GM23338 (cell line): ENCODE measurements around the gene UBN1. TPM values are rescaled to one million over a fixed set of nuclear protein-coding genes. Genes with fewer than 3 reads are reported as not detected.

Experiments used
- ATAC-seq: fragments of 200-7000 bp; cut with Tn5 transposase; 3 replicates; pipeline ENCODE4 v1.9.1; 2020
- DNase-seq: peaks from one replicate; pipeline ENCODE4 v3.0.0-alpha.2; 2015; ENCODE audit warnings: low spot score
- H2AFZ ChIP-seq: fragments of 200-600 bp; sonication (generic); 2 replicates; pipeline ENCODE4 v1.8.0; 2016; ENCODE audit warnings: antibody characterized with exemption, mild to moderate bottlenecking, moderate library complexity
- H3F3A ChIP-seq: fragments of 200-600 bp; sonication (generic); replicated peaks from 2 replicates; pipeline ENCODE4 v1.8.0; 2017; ENCODE audit warnings: antibody characterized with exemption, mixed run types, low read depth
- H3K27ac ChIP-seq: fragments of 200-600 bp; sonication (generic); 2 replicates; pipeline ENCODE4 v1.6.1; 2016; ENCODE audit warnings: low read depth
- H3K27me3 ChIP-seq: fragments of 200-600 bp; sonication (generic); 2 replicates; pipeline ENCODE4 v1.8.0; 2016; ENCODE audit warnings: mild to moderate bottlenecking, mixed run types, moderate library complexity; ENCODE audit not compliant: insufficient read depth
- H3K36me3 ChIP-seq: fragments of 200-600 bp; sonication (generic); 2 replicates; pipeline ENCODE4 v1.8.0; 2016; ENCODE audit warnings: mild to moderate bottlenecking; ENCODE audit not compliant: insufficient read depth
- H3K4me1 ChIP-seq: fragments of 200-600 bp; sonication (generic); 2 replicates; pipeline ENCODE4 v1.8.0; 2016; ENCODE audit warnings: mild to moderate bottlenecking, moderate library complexity; ENCODE audit not compliant: insufficient read depth
- H3K4me2 ChIP-seq: fragments of 200-600 bp; sonication (generic); 2 replicates; pipeline ENCODE4 v1.7.1; 2017; ENCODE audit warnings: mixed run types
- H3K4me3 ChIP-seq: fragments of 200-600 bp; sonication (generic); 2 replicates; pipeline ENCODE4 v1.6.1; 2016; ENCODE audit warnings: mixed run types
- H3K79me2 ChIP-seq: fragments of 200-600 bp; sonication (generic); replicated peaks from 2 replicates; pipeline ENCODE4 v1.8.0; 2017; ENCODE audit warnings: mild to moderate bottlenecking; ENCODE audit not compliant: insufficient read depth
- H3K9me2 ChIP-seq: fragments of 200-600 bp; sonication (generic); 2 replicates; pipeline ENCODE4 v1.8.0; 2017; ENCODE audit not compliant: insufficient read depth
- H4K20me1 ChIP-seq: fragments of 200-600 bp; sonication (generic); replicated peaks from 2 replicates; pipeline ENCODE4 v1.8.0; 2017; ENCODE audit warnings: mild to moderate bottlenecking; ENCODE audit not compliant: insufficient read depth
- H3K27ac Mint-ChIP-seq: 2 replicates; pipeline ENCODE4 v1.8.0; 2020; ENCODE audit warnings: inconsistent platforms, mild to moderate bottlenecking, moderate library complexity, mixed read lengths
- H3K27me3 Mint-ChIP-seq: 3 replicates; pipeline ENCODE4 v1.8.0; 2022; ENCODE audit warnings: low read depth, mild to moderate bottlenecking, moderate library complexity, mixed read lengths, inconsistent platforms; ENCODE audit not compliant: insufficient read depth, poor library complexity
- H3K36me3 Mint-ChIP-seq: 3 replicates; pipeline ENCODE4 v1.8.0; 2021; ENCODE audit warnings: low read depth, mild to moderate bottlenecking, inconsistent platforms, moderate library complexity, mixed read lengths
- H3K4me1 Mint-ChIP-seq: 3 replicates; pipeline ENCODE4 v1.8.0; 2020; ENCODE audit warnings: mild to moderate bottlenecking, inconsistent platforms, mixed read lengths
- H3K4me3 Mint-ChIP-seq: 3 replicates; pipeline ENCODE4 v1.8.0; 2021; ENCODE audit warnings: moderate library complexity, mild to moderate bottlenecking, inconsistent platforms, mixed read lengths
- H3K9me3 Mint-ChIP-seq: 3 replicates; pipeline ENCODE4 v1.8.0; 2020; ENCODE audit warnings: moderate library complexity, mild to moderate bottlenecking, inconsistent platforms, mixed read lengths
- CREB1 ChIP-seq: fragments of 250-450 bp; sonication (Bioruptor Pico); IDR thresholded peaks from 2 replicates; pipeline ENCODE4 v1.5.0; 2020; ENCODE audit warnings: low read depth, mild to moderate bottlenecking, moderate library complexity
- EZH2 ChIP-seq: fragments of 200-600 bp; sonication (generic); IDR thresholded peaks from one replicate; pipeline ENCODE4 v1.8.0; 2017; ENCODE audit warnings: antibody characterized with exemption, mild to moderate bottlenecking, low read depth; ENCODE audit not compliant: unreplicated experiment
- EZH2phosphoT487 ChIP-seq: fragments of 200-600 bp; sonication (generic); IDR thresholded peaks from one replicate; pipeline ENCODE4 v1.8.1; 2018; ENCODE audit warnings: antibody characterized with exemption; ENCODE audit not compliant: unreplicated experiment
- JUNB ChIP-seq: IDR thresholded peaks from one replicate; pipeline ENCODE4 v1.6.1; 2016; ENCODE audit warnings: antibody characterized with exemption; ENCODE audit not compliant: unreplicated experiment
- NANOG ChIP-seq: IDR thresholded peaks from 2 replicates; pipeline ENCODE4 v1.6.1; 2016; ENCODE audit warnings: antibody characterized with exemption, borderline replicate concordance
- STAT1 ChIP-seq: IDR thresholded peaks from one replicate; pipeline ENCODE4 v1.6.1; 2016; ENCODE audit warnings: antibody characterized with exemption; ENCODE audit not compliant: unreplicated experiment
- ZNF114 ChIP-seq: fragments of 250-450 bp; sonication (Bioruptor Pico); IDR thresholded peaks from 2 replicates; pipeline ENCODE4 v1.5.0; 2020; ENCODE audit warnings: mild to moderate bottlenecking, moderate library complexity
- ZNF331 ChIP-seq: fragments of 250-450 bp; sonication (Bioruptor Pico); IDR thresholded peaks from 2 replicates; pipeline ENCODE4 v1.5.0; 2020; ENCODE audit warnings: low read depth, mild to moderate bottlenecking, moderate library complexity
- polyA plus RNA-seq: library from polyadenylated mRNA; unstranded; fragments of >200 nt; fragmentation: Nextera tagmentation; extraction: Ambion mirVana; gene quantifications from 2 replicates; pipeline ENCODE4 v1.2.1, GENCODE V29; 2016
- total RNA-seq: library from RNA; depleted of rRNA; stranded (reverse); fragments of >200 nt; shearing (Covaris generic); gene quantifications from 2 replicates; pipeline ENCODE4 v1.2.3, GENCODE V29; 2014
- TF ChIP-seq, protein P1 (sequence below), 2 experiments: fragments of 200-600 bp in 1 of 2; sonication (generic) in 1 of 2; conservative IDR thresholded peaks; 2 replicates each; pipeline versions ENCODE4 v1.5.1 to v1.6.1; 2016 to 2017; ENCODE audit warnings: antibody characterized with exemption in 2 of 2, low read depth in 2 of 2, mild to moderate bottlenecking in 2 of 2, moderate library complexity in 1 of 2
- TF ChIP-seq, protein P2 (sequence below): IDR thresholded peaks from one replicate; pipeline ENCODE4 v1.6.1; 2018; ENCODE audit warnings: antibody characterized with exemption; ENCODE audit not compliant: unreplicated experiment
- TF ChIP-seq, protein P3 (sequence below): fragments of 250-450 bp; sonication (Bioruptor Pico); IDR thresholded peaks from 2 replicates; pipeline ENCODE4 v1.5.0; 2020; ENCODE audit warnings: mild to moderate bottlenecking, moderate library complexity
- TF ChIP-seq, protein P4 (sequence below): IDR thresholded peaks from 2 replicates; pipeline ENCODE4 v1.6.1; 2016; ENCODE audit warnings: antibody characterized with exemption

Gene UBN1
- total and polyA plus RNA-seq, 2 experiments from 2014 or later = 18.3 to 46.8 TPM

- TF ChIP-seq, protein P1, sequence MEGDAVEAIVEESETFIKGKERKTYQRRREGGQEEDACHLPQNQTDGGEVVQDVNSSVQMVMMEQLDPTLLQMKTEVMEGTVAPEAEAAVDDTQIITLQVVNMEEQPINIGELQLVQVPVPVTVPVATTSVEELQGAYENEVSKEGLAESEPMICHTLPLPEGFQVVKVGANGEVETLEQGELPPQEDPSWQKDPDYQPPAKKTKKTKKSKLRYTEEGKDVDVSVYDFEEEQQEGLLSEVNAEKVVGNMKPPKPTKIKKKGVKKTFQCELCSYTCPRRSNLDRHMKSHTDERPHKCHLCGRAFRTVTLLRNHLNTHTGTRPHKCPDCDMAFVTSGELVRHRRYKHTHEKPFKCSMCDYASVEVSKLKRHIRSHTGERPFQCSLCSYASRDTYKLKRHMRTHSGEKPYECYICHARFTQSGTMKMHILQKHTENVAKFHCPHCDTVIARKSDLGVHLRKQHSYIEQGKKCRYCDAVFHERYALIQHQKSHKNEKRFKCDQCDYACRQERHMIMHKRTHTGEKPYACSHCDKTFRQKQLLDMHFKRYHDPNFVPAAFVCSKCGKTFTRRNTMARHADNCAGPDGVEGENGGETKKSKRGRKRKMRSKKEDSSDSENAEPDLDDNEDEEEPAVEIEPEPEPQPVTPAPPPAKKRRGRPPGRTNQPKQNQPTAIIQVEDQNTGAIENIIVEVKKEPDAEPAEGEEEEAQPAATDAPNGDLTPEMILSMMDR (conservative IDR thresholded peaks at IDR 0.05; ENCODE audit: low read depth in 2 of 2) = no peak
- no peak for TF ChIP-seq EZH2
- no peak for TF ChIP-seq STAT1
- TF ChIP-seq CREB1 (CRISPR knock-in tag) = no peak
- TF ChIP-seq ZNF331 (CRISPR knock-in tag) = no peak
- TF ChIP-seq, protein P2, sequence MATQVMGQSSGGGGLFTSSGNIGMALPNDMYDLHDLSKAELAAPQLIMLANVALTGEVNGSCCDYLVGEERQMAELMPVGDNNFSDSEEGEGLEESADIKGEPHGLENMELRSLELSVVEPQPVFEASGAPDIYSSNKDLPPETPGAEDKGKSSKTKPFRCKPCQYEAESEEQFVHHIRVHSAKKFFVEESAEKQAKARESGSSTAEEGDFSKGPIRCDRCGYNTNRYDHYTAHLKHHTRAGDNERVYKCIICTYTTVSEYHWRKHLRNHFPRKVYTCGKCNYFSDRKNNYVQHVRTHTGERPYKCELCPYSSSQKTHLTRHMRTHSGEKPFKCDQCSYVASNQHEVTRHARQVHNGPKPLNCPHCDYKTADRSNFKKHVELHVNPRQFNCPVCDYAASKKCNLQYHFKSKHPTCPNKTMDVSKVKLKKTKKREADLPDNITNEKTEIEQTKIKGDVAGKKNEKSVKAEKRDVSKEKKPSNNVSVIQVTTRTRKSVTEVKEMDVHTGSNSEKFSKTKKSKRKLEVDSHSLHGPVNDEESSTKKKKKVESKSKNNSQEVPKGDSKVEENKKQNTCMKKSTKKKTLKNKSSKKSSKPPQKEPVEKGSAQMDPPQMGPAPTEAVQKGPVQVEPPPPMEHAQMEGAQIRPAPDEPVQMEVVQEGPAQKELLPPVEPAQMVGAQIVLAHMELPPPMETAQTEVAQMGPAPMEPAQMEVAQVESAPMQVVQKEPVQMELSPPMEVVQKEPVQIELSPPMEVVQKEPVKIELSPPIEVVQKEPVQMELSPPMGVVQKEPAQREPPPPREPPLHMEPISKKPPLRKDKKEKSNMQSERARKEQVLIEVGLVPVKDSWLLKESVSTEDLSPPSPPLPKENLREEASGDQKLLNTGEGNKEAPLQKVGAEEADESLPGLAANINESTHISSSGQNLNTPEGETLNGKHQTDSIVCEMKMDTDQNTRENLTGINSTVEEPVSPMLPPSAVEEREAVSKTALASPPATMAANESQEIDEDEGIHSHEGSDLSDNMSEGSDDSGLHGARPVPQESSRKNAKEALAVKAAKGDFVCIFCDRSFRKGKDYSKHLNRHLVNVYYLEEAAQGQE = no peak
- TF ChIP-seq NANOG = no peak
- no peak for TF ChIP-seq JUNB
Measured at GRCh38 chr16:4884209-4884608, 36.9 kb downstream of the UBN1 start (continued).

GRCh38 chr16:4884972-4885874, 37.9 kb downstream of the UBN1 start:
- Histone ChIP-seq H3K4me2 (no peak overlapping the region), H3K27me3 (no peaks in the 10 kb centered on the region), H3F3A (0 out of 2 replicates have a peak, but pooled peaks cover 3% of the 10 kb centered on the region), H3K79me2 (no peaks in the 10 kb centered on the region), H3K9me2 (no peaks in the 10 kb centered on the region), H3K4me3 (no peak overlapping the region), H2AFZ (no peak overlapping the region), H3K27ac (no peak overlapping the region), H3K36me3 (peaks cover 46% of the 10 kb centered on the region), H4K20me1 (no peaks in the 10 kb centered on the region; the same call in 1 of the 2 replicates), H3K4me1 (no peaks in the 10 kb centered on the region)
- Mint-ChIP-seq H3K9me3 (no peaks in the 10 kb centered on the region; the same call in 1 of the 3 replicates), H3K27ac (no peak overlapping the region; the same call in 1 of the 2 replicates), H3K4me1 (no peaks in the 10 kb centered on the region; the same call in 2 of the 3 replicates), H3K36me3 (peaks cover 83% of the 10 kb centered on the region), H3K4me3 (no peak overlapping the region), H3K27me3 (peaks cover 9% of the 10 kb centered on the region)
- ATAC-seq = no peak
- DNase-seq = no peak
- TF ChIP-seq NANOG (no peak), ZNF114 (CRISPR knock-in tag) (no peak), EZH2phosphoT487 (no peak)
- TF ChIP-seq, protein P3, sequence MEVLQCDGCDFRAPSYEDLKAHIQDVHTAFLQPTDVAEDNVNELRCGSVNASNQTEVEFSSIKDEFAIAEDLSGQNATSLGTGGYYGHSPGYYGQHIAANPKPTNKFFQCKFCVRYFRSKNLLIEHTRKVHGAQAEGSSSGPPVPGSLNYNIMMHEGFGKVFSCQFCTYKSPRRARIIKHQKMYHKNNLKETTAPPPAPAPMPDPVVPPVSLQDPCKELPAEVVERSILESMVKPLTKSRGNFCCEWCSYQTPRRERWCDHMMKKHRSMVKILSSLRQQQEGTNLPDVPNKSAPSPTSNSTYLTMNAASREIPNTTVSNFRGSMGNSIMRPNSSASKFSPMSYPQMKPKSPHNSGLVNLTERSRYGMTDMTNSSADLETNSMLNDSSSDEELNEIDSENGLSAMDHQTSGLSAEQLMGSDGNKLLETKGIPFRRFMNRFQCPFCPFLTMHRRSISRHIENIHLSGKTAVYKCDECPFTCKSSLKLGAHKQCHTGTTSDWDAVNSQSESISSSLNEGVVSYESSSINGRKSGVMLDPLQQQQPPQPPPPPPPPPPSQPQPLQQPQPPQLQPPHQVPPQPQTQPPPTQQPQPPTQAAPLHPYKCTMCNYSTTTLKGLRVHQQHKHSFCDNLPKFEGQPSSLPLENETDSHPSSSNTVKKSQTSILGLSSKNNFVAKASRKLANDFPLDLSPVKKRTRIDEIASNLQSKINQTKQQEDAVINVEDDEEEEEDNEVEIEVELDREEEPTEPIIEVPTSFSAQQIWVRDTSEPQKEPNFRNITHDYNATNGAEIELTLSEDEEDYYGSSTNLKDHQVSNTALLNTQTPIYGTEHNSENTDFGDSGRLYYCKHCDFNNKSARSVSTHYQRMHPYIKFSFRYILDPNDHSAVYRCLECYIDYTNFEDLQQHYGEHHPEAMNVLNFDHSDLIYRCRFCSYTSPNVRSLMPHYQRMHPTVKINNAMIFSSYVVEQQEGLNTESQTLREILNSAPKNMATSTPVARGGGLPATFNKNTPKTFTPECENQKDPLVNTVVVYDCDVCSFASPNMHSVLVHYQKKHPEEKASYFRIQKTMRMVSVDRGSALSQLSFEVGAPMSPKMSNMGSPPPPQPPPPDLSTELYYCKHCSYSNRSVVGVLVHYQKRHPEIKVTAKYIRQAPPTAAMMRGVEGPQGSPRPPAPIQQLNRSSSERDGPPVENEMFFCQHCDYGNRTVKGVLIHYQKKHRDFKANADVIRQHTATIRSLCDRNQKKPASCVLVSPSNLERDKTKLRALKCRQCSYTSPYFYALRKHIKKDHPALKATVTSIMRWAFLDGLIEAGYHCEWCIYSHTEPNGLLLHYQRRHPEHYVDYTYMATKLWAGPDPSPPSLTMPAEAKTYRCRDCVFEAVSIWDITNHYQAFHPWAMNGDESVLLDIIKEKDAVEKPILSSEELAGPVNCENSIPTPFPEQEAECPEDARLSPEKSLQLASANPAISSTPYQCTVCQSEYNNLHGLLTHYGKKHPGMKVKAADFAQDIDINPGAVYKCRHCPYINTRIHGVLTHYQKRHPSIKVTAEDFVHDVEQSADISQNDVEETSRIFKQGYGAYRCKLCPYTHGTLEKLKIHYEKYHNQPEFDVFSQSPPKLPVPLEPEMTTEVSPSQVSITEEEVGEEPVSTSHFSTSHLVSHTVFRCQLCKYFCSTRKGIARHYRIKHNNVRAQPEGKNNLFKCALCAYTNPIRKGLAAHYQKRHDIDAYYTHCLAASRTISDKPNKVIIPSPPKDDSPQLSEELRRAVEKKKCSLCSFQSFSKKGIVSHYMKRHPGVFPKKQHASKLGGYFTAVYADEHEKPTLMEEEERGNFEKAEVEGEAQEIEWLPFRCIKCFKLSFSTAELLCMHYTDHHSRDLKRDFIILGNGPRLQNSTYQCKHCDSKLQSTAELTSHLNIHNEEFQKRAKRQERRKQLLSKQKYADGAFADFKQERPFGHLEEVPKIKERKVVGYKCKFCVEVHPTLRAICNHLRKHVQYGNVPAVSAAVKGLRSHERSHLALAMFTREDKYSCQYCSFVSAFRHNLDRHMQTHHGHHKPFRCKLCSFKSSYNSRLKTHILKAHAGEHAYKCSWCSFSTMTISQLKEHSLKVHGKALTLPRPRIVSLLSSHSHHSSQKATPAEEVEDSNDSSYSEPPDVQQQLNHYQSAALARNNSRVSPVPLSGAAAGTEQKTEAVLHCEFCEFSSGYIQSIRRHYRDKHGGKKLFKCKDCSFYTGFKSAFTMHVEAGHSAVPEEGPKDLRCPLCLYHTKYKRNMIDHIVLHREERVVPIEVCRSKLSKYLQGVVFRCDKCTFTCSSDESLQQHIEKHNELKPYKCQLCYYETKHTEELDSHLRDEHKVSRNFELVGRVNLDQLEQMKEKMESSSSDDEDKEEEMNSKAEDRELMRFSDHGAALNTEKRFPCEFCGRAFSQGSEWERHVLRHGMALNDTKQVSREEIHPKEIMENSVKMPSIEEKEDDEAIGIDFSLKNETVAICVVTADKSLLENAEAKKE (CRISPR knock-in tag) = no peak
- TF ChIP-seq, protein P4, sequence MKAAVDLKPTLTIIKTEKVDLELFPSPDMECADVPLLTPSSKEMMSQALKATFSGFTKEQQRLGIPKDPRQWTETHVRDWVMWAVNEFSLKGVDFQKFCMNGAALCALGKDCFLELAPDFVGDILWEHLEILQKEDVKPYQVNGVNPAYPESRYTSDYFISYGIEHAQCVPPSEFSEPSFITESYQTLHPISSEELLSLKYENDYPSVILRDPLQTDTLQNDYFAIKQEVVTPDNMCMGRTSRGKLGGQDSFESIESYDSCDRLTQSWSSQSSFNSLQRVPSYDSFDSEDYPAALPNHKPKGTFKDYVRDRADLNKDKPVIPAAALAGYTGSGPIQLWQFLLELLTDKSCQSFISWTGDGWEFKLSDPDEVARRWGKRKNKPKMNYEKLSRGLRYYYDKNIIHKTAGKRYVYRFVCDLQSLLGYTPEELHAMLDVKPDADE = no peak
